HG03196 (cell line): ENCODE data around the gene PTGER1.

ENCODE experiments used
- ATAC-seq: cut with Tn5 transposase; IDR thresholded peaks from one replicate; pipeline ENCODE4 v1.9.1; 2021; ENCODE audit not compliant: unreplicated experiment

Gene PTGER1

DNA sequence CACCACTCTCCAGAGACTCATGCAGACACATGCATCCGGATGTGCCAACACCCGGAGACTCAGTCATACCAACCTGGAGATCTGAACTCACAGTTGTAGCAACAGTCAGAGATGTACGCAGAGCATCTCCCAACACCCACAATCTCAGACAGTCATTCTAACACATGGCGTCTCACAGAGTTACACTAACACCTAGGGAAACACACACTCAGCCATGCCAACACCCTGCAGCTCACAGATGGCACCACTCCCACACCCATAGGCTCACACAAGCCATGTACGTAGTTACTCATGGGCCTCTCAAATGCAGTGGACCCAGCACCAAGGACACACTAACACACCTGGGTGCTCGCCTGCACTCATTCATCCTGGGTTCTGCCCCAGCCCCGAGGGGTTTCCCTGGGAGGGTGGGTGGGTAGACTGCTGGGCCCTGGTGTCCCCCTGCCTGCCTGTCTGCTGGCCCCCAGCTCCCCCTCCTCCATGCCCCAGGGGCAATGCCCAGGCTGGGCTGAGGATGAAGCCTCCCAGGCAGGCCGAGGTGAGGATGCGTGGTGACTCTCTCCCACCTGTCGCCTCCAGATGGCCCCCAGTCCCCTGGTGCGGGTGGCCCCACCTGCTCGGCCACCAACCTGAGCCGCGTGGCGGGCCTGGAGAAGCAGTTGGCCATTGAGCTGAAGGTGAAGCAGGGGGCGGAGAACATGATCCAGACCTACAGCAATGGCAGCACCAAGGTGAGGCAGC lies 32.1 kb downstream of the PTGER1 start:
- ATAC-seq: no peak

DNA sequence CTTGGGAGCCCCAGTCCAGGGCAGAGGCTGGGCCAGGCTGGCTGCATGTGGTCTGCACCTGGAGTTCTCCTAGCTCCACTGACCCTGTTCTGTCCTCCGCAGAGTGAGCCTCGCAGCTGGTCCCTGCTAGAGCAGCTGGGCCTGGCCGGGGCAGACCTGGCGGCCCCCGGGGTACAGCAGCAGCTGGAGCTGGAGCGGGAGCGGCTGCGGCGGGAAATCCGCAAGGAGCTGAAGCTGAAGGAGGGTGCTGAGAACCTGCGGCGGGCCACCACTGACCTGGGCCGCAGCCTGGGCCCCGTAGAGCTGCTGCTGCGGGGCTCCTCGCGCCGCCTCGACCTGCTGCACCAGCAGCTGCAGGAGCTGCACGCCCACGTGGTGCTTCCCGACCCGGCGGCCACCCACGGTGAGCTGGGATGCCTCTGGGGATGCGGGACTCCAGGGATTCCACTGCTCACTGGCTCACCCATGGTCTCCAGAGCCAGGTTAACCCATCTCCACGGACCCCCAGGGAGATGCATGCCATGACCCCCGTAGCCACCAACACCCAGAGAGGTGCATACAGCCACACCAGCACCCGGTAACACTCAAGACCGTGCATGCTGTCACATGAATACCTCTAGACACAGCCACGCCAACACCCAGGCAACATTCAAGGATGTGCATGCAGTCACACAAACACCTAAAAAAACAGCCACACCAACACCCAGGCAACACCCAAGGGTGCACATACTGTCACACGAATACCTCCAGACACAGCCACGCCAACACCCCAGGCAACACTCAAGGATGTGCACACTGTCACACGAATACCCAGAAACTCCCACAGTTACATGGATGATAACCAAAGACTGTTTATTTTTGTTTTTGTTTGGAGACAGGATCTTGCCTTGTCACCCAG lies 33.9 kb downstream of the PTGER1 start:
- no peak for ATAC-seq

- peak; percentile 76 for ATAC-seq
Observed at GRCh38 chr19:14440049-14440448, 35.1 kb downstream of the PTGER1 start.

GRCh38 chr19:14439014-14439413 lies 36.1 kb downstream of the PTGER1 start:
- no peak for ATAC-seq

- ATAC-seq: no peak
Observed at GRCh38 chr19:14437578-14438140, 37.5 kb downstream of the PTGER1 start.

GRCh38 chr19:14435320-14436050 lies 39.7 kb downstream of the PTGER1 start:
- ATAC-seq: no peak

- no peak for ATAC-seq
Observed at GRCh38 chr19:14434543-14435319, 40.4 kb downstream of the PTGER1 start.

- ATAC-seq: no peak
Observed at GRCh38 chr19:14433554-14434501, 41.3 kb downstream of the PTGER1 start.

GRCh38 chr19:14432791-14433553 lies 42.2 kb downstream of the PTGER1 start, which contains the start of gene PKN1:
PKN1 (plus strand) TSS chr19:14433306; CDS start chr19:14433522, 216 bp downstream.
- ATAC-seq: no peak

DNA sequence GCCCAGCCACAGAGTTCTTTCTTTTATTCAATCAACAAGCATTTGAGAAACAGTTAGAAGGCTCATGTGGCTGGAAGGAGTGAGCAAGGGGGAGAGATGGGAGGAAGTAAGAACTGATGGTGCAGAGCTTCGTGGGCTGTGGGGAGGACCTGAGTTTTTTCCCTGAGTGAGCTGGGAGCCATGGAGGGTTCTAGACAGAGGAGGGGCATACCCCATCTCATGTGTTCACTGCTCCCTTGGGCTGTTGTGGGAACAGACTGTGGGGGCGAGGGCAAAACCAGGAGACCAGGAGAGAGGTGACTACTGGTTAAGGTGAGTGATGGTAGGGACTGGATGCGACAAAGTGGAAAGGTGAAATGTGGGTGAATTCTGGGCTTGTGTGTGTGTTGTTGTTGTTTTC lies 44.4 kb downstream of the PTGER1 start:
- no peak for ATAC-seq

- ATAC-seq: no peak
Observed at GRCh38 chr19:14428882-14429416, 46.2 kb downstream of the PTGER1 start.

DNA sequence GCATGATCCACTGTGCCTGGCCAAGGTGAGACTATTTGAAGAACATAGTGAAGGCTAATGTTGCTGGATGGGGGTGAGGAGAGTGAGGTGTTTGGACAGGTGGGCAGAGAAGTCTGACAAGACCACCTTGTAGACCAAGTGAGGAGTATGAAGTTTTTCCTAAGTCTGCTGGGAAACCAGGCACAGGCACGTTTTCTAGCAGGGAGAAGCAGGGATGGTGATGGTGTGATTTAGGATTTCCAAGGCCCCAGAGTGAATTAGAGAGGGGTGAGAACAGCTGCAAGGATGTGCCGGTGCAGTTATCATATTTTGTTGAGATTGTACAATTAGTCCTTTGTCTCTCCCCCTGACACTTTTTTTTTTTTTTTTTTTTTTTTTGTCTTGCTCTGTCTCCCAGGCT lies 47.7 kb downstream of the PTGER1 start:
- ATAC-seq: no peak

DNA sequence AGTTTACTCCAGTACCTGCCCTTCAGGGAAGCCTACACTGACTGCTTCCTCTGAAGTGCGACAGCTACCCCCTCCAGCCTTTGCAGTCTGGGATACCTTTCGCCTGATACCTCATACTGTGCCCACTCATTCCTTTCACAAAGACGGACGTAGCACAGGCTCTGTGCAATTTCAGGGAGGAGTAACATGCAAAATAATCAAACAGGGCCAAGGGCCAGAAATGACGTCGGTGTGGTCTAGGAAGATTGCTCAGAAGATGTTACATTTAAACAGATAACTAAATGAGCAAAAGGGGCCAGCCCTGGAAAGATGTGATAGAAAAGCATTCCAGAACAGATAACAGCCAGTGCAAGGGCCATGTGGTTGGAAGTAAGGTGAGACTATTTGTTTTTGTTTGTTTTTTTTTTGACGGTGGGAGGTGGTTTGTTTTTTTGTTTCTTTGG lies 49.4 kb downstream of the PTGER1 start:
- ATAC-seq: no peak
